ENCODE data around the gene MTUS2. TPM values are rescaled to one million over a fixed set of nuclear protein-coding genes. Genes with fewer than 3 reads are reported as not detected.
A peak's percentile ranks its signal among the peaks of the same experiment; 100 is the strongest.

MTUS2 gene
- total RNA-seq, 1 donor from 2014 or later, result 4.1 TPM

DNA sequence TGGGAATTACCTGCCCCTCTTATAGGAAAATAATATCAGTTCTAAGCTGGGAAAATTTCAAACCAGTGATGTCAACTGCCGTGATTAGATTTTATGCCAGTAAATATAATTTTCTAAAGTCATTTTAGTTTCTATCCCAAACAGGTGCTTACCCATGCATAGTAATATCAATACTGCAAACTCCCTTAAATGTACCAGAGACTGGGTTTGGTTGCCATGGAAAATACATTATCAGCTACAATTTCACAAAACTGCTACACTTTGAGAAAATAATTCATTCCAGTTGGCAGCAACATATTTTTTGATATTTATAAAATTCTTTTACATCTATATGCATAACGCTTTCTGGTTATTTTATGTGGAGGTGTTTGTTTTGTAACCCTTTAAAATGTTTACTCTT lies 631.8 kb downstream of the MTUS2 start:
- H3K4me1 Mint-ChIP-seq (ENCODE audit: unreplicated experiment), result peaks cover 17% of the 10 kb centered on the region
- peaks cover 5% of the 10 kb centered on the region for H3K9me3 Mint-ChIP-seq
- no peak overlapping the region for H3K27ac Mint-ChIP-seq
- no peaks in the 10 kb centered on the region for H3K36me3 Mint-ChIP-seq
- DNase-seq (ENCODE audit: extremely low spot score, unreplicated experiment), result no peak
- H3K4me3 Mint-ChIP-seq, result no peak overlapping the region
- no peaks in the 10 kb centered on the region for H3K27me3 Mint-ChIP-seq
- TF ChIP-seq, protein P1, sequence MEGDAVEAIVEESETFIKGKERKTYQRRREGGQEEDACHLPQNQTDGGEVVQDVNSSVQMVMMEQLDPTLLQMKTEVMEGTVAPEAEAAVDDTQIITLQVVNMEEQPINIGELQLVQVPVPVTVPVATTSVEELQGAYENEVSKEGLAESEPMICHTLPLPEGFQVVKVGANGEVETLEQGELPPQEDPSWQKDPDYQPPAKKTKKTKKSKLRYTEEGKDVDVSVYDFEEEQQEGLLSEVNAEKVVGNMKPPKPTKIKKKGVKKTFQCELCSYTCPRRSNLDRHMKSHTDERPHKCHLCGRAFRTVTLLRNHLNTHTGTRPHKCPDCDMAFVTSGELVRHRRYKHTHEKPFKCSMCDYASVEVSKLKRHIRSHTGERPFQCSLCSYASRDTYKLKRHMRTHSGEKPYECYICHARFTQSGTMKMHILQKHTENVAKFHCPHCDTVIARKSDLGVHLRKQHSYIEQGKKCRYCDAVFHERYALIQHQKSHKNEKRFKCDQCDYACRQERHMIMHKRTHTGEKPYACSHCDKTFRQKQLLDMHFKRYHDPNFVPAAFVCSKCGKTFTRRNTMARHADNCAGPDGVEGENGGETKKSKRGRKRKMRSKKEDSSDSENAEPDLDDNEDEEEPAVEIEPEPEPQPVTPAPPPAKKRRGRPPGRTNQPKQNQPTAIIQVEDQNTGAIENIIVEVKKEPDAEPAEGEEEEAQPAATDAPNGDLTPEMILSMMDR (conservative IDR thresholded peaks at IDR 0.05), result no peak

DNA sequence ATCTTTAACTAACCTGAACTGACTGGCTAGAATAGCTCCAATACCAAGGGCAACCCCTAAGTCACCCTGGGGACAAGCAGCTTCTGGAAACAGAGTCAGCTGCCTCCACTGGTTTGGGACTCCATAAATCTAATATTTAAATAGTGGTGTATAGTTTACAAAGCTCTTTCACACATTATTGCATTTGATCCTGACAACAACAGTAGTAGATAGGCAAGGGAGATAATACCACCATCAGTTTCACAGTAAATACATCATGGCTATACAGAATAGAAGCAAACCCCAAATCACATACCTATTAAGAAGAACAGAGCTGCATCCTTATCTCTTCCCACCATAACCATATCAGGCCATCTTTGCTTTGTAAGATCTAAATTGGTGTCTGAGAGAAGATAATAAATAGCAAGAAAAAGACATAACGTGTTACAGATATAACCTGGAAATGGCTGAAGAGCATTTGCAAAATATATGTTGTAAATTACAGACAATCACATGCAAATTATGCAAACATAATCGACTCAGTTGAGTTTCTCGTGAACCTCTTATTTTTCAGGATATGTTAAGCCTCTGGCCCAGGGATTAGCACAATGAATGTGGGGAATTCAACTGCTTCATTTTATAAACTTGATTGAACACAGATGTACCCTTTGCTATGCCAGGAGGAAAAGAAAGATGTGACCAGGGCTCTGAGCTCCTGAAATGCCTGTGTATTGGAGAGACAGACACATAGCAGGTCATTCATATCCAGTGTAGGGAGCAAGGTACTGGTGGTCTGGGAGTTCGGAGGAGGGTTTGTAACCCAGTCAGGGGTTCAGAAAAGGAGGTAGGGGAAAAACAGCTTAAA lies 632.9 kb downstream of the MTUS2 start:
- H3K27ac Mint-ChIP-seq, result no peak overlapping the region
- H3K9me3 Mint-ChIP-seq, result peaks cover 9% of the 10 kb centered on the region
- peaks cover 17% of the 10 kb centered on the region for H3K4me1 Mint-ChIP-seq (ENCODE audit: unreplicated experiment)
- TF ChIP-seq, protein P1 (conservative IDR thresholded peaks at IDR 0.05), result no peak
- H3K27me3 Mint-ChIP-seq, result no peaks in the 10 kb centered on the region
- DNase-seq (ENCODE audit: extremely low spot score, unreplicated experiment), result no peak
- no peaks in the 10 kb centered on the region for H3K36me3 Mint-ChIP-seq
- H3K4me3 Mint-ChIP-seq, result no peak overlapping the region

DNA sequence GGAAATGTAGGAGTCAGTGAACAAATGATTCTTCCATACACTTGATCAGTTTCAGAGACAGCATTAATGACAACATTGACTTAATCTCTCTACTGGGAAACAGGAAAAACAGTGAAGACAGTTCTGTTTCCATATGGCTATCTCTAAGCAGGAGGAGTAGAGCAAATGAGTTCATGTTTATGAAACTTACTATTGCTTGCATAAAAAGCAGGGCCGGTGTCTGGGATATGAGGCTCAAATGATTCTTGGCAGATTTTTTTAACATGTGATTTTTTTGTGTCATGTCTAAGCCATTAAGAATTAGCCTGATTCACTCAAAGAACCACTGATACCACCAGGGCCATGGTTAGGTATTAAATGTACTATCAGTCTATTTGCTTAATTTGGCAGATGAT lies 633.5 kb downstream of the MTUS2 start:
- no peak for DNase-seq (ENCODE audit: extremely low spot score, unreplicated experiment)
- Mint-ChIP-seq H3K27me3 (no peaks in the 10 kb centered on the region), H3K4me3 (no peak overlapping the region), H3K27ac (no peak overlapping the region), H3K4me1 (ENCODE audit: unreplicated experiment) (peaks cover 17% of the 10 kb centered on the region), H3K9me3 (peaks cover 9% of the 10 kb centered on the region), H3K36me3 (no peaks in the 10 kb centered on the region)
- TF ChIP-seq, protein P1 (conservative IDR thresholded peaks at IDR 0.05), result no peak

DNA sequence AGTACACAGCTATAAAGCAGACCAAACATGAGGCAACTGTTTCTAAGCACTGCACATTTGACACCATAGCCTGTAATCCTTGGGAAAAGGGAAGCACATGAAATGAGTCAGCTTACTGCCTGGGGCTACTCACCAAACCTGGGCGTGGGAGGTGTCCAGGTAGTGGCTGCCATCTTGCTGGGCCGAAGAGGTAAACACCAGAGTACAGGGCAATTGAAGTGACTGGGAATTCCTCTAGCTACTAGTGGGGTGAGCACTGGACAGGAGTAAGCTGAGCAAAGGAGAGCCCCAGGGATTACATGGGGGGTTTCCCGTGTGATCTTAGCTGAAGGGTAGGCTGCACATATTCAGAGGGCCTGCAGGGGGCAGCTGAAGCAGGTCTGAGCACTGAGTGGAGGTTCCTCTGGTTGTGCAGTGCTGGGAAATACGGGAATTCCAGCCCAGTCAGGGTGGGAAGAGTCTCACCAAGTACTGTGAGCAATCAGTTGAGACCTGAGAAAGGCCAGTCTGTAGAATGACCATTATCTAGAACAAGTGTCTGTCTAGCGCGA lies 634.9 kb downstream of the MTUS2 start:
- Mint-ChIP-seq H3K9me3 (peaks cover 9% of the 10 kb centered on the region), H3K4me3 (peak overlapping the region; percentile 6), H3K27ac (peak overlapping the region; percentile 14), H3K36me3 (no peaks in the 10 kb centered on the region), H3K27me3 (no peaks in the 10 kb centered on the region), H3K4me1 (ENCODE audit: unreplicated experiment) (peaks cover 17% of the 10 kb centered on the region)
- no peak for DNase-seq (ENCODE audit: extremely low spot score, unreplicated experiment)
- TF ChIP-seq, protein P1 (conservative IDR thresholded peaks at IDR 0.05), result peak; percentile 64

DNA sequence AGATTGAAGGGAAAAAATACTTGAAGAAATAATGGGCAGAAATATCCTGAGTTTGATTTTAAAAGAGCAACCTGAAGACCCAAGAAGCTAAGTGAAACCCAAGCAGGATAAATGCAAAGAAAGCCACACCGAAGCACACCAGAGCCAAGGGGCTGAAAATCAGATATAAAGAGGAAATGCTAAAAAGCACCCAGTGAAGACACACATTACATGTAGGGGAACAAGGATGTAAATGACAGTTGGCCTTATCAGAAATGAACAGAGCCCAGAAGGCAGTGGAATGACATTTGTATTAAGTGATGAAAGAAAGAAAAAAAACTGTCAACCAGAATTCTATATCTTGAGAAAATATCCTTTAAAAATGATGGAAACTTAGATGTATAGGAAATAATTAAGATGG lies 636.3 kb downstream of the MTUS2 start:
- TF ChIP-seq, protein P1 (conservative IDR thresholded peaks at IDR 0.05), result no peak
- no peaks in the 10 kb centered on the region for H3K36me3 Mint-ChIP-seq
- H3K9me3 Mint-ChIP-seq, result peaks cover 9% of the 10 kb centered on the region
- H3K27ac Mint-ChIP-seq, result no peak overlapping the region
- H3K4me1 Mint-ChIP-seq (ENCODE audit: unreplicated experiment), result peaks cover 17% of the 10 kb centered on the region
- no peak overlapping the region for H3K4me3 Mint-ChIP-seq
- no peak for DNase-seq (ENCODE audit: extremely low spot score, unreplicated experiment)
- H3K27me3 Mint-ChIP-seq, result no peaks in the 10 kb centered on the region
